Panc1 (cell line): ENCODE data around the gene RGS6.

Experiments used
- CTCF ChIP-seq: fragments of 450-650 bp; IDR thresholded peaks from 2 replicates; pipeline ENCODE4 v1.5.1; 2017; ENCODE audit warnings: mild to moderate bottlenecking
- POLR2AphosphoS5 ChIP-seq: IDR thresholded peaks from 2 replicates; pipeline ENCODE4 v1.6.1; 2012; ENCODE audit warnings: mild to moderate bottlenecking, low read depth, low read length, moderate library complexity
- TF ChIP-seq, protein P1 (sequence below), 2 experiments: IDR thresholded peaks; 2 replicates each; pipeline ENCODE4 v1.6.1; 2011 to 2012; ENCODE audit warnings: low read depth in 2 of 2, control low read depth in 1 of 2, low read length in 1 of 2, mild to moderate bottlenecking in 1 of 2, moderate library complexity in 1 of 2; ENCODE audit not compliant: insufficient read depth in 1 of 2

DNA sequence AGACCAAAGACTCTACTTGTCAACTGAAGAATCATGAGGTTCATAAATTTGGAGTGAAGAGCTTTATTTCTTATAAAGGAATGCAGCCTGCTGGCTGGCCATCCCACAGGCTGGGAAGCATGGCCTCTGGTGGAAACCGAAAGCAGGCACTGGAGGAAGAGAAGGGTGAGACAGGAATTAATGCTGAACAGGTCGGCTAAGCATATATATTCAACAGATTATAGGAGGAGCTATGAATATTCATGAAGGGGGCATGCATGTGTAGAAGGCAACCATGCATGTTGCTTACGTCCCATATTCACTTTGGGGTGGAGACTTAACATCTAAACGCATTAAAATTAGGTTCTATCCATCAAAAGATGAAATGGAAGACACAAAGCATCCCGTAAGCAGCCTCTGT, 20.6 kb upstream of the RGS6 start:
- TF ChIP-seq CTCF (no peak), POLR2AphosphoS5 (no peak)
- TF ChIP-seq, protein P1, sequence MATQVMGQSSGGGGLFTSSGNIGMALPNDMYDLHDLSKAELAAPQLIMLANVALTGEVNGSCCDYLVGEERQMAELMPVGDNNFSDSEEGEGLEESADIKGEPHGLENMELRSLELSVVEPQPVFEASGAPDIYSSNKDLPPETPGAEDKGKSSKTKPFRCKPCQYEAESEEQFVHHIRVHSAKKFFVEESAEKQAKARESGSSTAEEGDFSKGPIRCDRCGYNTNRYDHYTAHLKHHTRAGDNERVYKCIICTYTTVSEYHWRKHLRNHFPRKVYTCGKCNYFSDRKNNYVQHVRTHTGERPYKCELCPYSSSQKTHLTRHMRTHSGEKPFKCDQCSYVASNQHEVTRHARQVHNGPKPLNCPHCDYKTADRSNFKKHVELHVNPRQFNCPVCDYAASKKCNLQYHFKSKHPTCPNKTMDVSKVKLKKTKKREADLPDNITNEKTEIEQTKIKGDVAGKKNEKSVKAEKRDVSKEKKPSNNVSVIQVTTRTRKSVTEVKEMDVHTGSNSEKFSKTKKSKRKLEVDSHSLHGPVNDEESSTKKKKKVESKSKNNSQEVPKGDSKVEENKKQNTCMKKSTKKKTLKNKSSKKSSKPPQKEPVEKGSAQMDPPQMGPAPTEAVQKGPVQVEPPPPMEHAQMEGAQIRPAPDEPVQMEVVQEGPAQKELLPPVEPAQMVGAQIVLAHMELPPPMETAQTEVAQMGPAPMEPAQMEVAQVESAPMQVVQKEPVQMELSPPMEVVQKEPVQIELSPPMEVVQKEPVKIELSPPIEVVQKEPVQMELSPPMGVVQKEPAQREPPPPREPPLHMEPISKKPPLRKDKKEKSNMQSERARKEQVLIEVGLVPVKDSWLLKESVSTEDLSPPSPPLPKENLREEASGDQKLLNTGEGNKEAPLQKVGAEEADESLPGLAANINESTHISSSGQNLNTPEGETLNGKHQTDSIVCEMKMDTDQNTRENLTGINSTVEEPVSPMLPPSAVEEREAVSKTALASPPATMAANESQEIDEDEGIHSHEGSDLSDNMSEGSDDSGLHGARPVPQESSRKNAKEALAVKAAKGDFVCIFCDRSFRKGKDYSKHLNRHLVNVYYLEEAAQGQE (IDR thresholded peaks at IDR 0.05; ENCODE audit: insufficient read depth in 1 of 2, low read depth in 2 of 2, low read length in 1 of 2), result no peak
